GM23338 (cell line): ENCODE measurements around the gene ATP9A. TPM values are rescaled to one million over a fixed set of nuclear protein-coding genes. Genes with fewer than 3 reads are reported as not detected.

Experiments
- ATAC-seq: fragments of 200-7000 bp; cut with Tn5 transposase; 3 replicates; pipeline ENCODE4 v1.9.1; 2020
- DNase-seq: peaks from one replicate; pipeline ENCODE4 v3.0.0-alpha.2; 2015; ENCODE audit warnings: low spot score
- H2AFZ ChIP-seq: fragments of 200-600 bp; sonication (generic); 2 replicates; pipeline ENCODE4 v1.8.0; 2016; ENCODE audit warnings: antibody characterized with exemption, mild to moderate bottlenecking, moderate library complexity
- H3F3A ChIP-seq: fragments of 200-600 bp; sonication (generic); replicated peaks from 2 replicates; pipeline ENCODE4 v1.8.0; 2017; ENCODE audit warnings: antibody characterized with exemption, mixed run types, low read depth
- H3K27ac ChIP-seq: fragments of 200-600 bp; sonication (generic); 2 replicates; pipeline ENCODE4 v1.6.1; 2016; ENCODE audit warnings: low read depth
- H3K27me3 ChIP-seq: fragments of 200-600 bp; sonication (generic); 2 replicates; pipeline ENCODE4 v1.8.0; 2016; ENCODE audit warnings: mild to moderate bottlenecking, mixed run types, moderate library complexity; ENCODE audit not compliant: insufficient read depth
- H3K36me3 ChIP-seq: fragments of 200-600 bp; sonication (generic); 2 replicates; pipeline ENCODE4 v1.8.0; 2016; ENCODE audit warnings: mild to moderate bottlenecking; ENCODE audit not compliant: insufficient read depth
- H3K4me1 ChIP-seq: fragments of 200-600 bp; sonication (generic); 2 replicates; pipeline ENCODE4 v1.8.0; 2016; ENCODE audit warnings: mild to moderate bottlenecking, moderate library complexity; ENCODE audit not compliant: insufficient read depth
- H3K4me2 ChIP-seq: fragments of 200-600 bp; sonication (generic); 2 replicates; pipeline ENCODE4 v1.7.1; 2017; ENCODE audit warnings: mixed run types
- H3K4me3 ChIP-seq: fragments of 200-600 bp; sonication (generic); 2 replicates; pipeline ENCODE4 v1.6.1; 2016; ENCODE audit warnings: mixed run types
- H3K79me2 ChIP-seq: fragments of 200-600 bp; sonication (generic); replicated peaks from 2 replicates; pipeline ENCODE4 v1.8.0; 2017; ENCODE audit warnings: mild to moderate bottlenecking; ENCODE audit not compliant: insufficient read depth
- H3K9me2 ChIP-seq: fragments of 200-600 bp; sonication (generic); 2 replicates; pipeline ENCODE4 v1.8.0; 2017; ENCODE audit not compliant: insufficient read depth
- H4K20me1 ChIP-seq: fragments of 200-600 bp; sonication (generic); replicated peaks from 2 replicates; pipeline ENCODE4 v1.8.0; 2017; ENCODE audit warnings: mild to moderate bottlenecking; ENCODE audit not compliant: insufficient read depth
- H3K27ac Mint-ChIP-seq: 2 replicates; pipeline ENCODE4 v1.8.0; 2020; ENCODE audit warnings: inconsistent platforms, mild to moderate bottlenecking, moderate library complexity, mixed read lengths
- H3K27me3 Mint-ChIP-seq: 3 replicates; pipeline ENCODE4 v1.8.0; 2022; ENCODE audit warnings: low read depth, mild to moderate bottlenecking, moderate library complexity, mixed read lengths, inconsistent platforms; ENCODE audit not compliant: insufficient read depth, poor library complexity
- H3K36me3 Mint-ChIP-seq: 3 replicates; pipeline ENCODE4 v1.8.0; 2021; ENCODE audit warnings: low read depth, mild to moderate bottlenecking, inconsistent platforms, moderate library complexity, mixed read lengths
- H3K4me1 Mint-ChIP-seq: 3 replicates; pipeline ENCODE4 v1.8.0; 2020; ENCODE audit warnings: mild to moderate bottlenecking, inconsistent platforms, mixed read lengths
- H3K4me3 Mint-ChIP-seq: 3 replicates; pipeline ENCODE4 v1.8.0; 2021; ENCODE audit warnings: moderate library complexity, mild to moderate bottlenecking, inconsistent platforms, mixed read lengths
- H3K9me3 Mint-ChIP-seq: 3 replicates; pipeline ENCODE4 v1.8.0; 2020; ENCODE audit warnings: moderate library complexity, mild to moderate bottlenecking, inconsistent platforms, mixed read lengths
- EZH2 ChIP-seq: fragments of 200-600 bp; sonication (generic); IDR thresholded peaks from one replicate; pipeline ENCODE4 v1.8.0; 2017; ENCODE audit warnings: antibody characterized with exemption, mild to moderate bottlenecking, low read depth; ENCODE audit not compliant: unreplicated experiment
- EZH2phosphoT487 ChIP-seq: fragments of 200-600 bp; sonication (generic); IDR thresholded peaks from one replicate; pipeline ENCODE4 v1.8.1; 2018; ENCODE audit warnings: antibody characterized with exemption; ENCODE audit not compliant: unreplicated experiment
- POLR2AphosphoS5 ChIP-seq: IDR thresholded peaks from 2 replicates; pipeline ENCODE4 v1.6.1; 2016; ENCODE audit warnings: antibody characterized with exemption, low read depth
- STAT1 ChIP-seq: IDR thresholded peaks from one replicate; pipeline ENCODE4 v1.6.1; 2016; ENCODE audit warnings: antibody characterized with exemption; ENCODE audit not compliant: unreplicated experiment
- ZNF114 ChIP-seq: fragments of 250-450 bp; sonication (Bioruptor Pico); IDR thresholded peaks from 2 replicates; pipeline ENCODE4 v1.5.0; 2020; ENCODE audit warnings: mild to moderate bottlenecking, moderate library complexity
- ZNF331 ChIP-seq: fragments of 250-450 bp; sonication (Bioruptor Pico); IDR thresholded peaks from 2 replicates; pipeline ENCODE4 v1.5.0; 2020; ENCODE audit warnings: low read depth, mild to moderate bottlenecking, moderate library complexity
- polyA plus RNA-seq: library from polyadenylated mRNA; unstranded; fragments of >200 nt; fragmentation: Nextera tagmentation; extraction: Ambion mirVana; gene quantifications from 2 replicates; pipeline ENCODE4 v1.2.1, GENCODE V29; 2016
- total RNA-seq: library from RNA; depleted of rRNA; stranded (reverse); fragments of >200 nt; shearing (Covaris generic); gene quantifications from 2 replicates; pipeline ENCODE4 v1.2.3, GENCODE V29; 2014
- TF ChIP-seq, protein P1 (sequence below): IDR thresholded peaks from 2 replicates; pipeline ENCODE4 v1.6.1; 2016; ENCODE audit warnings: antibody characterized with exemption
- TF ChIP-seq, protein P2 (sequence below): fragments of 250-450 bp; sonication (Bioruptor Pico); IDR thresholded peaks from 2 replicates; pipeline ENCODE4 v1.5.0; 2020; ENCODE audit warnings: mild to moderate bottlenecking, moderate library complexity

ATP9A gene
- total and polyA plus RNA-seq, 2 experiments from 2014 or later, result 0.94 to 5.9 TPM

DNA sequence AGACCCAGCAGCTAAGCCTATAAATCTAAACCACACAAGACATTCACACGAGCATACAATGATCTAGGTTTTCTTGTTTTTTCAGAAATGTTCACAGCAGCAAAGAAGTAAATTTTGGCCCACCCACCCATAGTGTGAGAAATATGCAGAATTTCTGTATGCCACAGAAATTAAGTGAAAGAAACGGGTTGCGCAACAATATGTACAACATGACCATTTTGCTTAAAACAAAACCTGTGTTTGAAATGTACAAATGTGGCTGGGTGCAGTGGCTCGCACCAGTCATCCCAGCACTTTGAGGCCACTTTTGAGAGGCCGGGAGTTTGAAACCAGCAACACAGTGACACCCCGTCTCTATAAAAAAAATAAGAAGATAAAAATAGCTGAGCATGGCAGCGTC, 24.8 kb upstream of the ATP9A start (continued):
- TF ChIP-seq, protein P1, sequence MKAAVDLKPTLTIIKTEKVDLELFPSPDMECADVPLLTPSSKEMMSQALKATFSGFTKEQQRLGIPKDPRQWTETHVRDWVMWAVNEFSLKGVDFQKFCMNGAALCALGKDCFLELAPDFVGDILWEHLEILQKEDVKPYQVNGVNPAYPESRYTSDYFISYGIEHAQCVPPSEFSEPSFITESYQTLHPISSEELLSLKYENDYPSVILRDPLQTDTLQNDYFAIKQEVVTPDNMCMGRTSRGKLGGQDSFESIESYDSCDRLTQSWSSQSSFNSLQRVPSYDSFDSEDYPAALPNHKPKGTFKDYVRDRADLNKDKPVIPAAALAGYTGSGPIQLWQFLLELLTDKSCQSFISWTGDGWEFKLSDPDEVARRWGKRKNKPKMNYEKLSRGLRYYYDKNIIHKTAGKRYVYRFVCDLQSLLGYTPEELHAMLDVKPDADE, result no peak
- no peak for TF ChIP-seq ZNF331
- no peak for TF ChIP-seq EZH2
- TF ChIP-seq, protein P2, sequence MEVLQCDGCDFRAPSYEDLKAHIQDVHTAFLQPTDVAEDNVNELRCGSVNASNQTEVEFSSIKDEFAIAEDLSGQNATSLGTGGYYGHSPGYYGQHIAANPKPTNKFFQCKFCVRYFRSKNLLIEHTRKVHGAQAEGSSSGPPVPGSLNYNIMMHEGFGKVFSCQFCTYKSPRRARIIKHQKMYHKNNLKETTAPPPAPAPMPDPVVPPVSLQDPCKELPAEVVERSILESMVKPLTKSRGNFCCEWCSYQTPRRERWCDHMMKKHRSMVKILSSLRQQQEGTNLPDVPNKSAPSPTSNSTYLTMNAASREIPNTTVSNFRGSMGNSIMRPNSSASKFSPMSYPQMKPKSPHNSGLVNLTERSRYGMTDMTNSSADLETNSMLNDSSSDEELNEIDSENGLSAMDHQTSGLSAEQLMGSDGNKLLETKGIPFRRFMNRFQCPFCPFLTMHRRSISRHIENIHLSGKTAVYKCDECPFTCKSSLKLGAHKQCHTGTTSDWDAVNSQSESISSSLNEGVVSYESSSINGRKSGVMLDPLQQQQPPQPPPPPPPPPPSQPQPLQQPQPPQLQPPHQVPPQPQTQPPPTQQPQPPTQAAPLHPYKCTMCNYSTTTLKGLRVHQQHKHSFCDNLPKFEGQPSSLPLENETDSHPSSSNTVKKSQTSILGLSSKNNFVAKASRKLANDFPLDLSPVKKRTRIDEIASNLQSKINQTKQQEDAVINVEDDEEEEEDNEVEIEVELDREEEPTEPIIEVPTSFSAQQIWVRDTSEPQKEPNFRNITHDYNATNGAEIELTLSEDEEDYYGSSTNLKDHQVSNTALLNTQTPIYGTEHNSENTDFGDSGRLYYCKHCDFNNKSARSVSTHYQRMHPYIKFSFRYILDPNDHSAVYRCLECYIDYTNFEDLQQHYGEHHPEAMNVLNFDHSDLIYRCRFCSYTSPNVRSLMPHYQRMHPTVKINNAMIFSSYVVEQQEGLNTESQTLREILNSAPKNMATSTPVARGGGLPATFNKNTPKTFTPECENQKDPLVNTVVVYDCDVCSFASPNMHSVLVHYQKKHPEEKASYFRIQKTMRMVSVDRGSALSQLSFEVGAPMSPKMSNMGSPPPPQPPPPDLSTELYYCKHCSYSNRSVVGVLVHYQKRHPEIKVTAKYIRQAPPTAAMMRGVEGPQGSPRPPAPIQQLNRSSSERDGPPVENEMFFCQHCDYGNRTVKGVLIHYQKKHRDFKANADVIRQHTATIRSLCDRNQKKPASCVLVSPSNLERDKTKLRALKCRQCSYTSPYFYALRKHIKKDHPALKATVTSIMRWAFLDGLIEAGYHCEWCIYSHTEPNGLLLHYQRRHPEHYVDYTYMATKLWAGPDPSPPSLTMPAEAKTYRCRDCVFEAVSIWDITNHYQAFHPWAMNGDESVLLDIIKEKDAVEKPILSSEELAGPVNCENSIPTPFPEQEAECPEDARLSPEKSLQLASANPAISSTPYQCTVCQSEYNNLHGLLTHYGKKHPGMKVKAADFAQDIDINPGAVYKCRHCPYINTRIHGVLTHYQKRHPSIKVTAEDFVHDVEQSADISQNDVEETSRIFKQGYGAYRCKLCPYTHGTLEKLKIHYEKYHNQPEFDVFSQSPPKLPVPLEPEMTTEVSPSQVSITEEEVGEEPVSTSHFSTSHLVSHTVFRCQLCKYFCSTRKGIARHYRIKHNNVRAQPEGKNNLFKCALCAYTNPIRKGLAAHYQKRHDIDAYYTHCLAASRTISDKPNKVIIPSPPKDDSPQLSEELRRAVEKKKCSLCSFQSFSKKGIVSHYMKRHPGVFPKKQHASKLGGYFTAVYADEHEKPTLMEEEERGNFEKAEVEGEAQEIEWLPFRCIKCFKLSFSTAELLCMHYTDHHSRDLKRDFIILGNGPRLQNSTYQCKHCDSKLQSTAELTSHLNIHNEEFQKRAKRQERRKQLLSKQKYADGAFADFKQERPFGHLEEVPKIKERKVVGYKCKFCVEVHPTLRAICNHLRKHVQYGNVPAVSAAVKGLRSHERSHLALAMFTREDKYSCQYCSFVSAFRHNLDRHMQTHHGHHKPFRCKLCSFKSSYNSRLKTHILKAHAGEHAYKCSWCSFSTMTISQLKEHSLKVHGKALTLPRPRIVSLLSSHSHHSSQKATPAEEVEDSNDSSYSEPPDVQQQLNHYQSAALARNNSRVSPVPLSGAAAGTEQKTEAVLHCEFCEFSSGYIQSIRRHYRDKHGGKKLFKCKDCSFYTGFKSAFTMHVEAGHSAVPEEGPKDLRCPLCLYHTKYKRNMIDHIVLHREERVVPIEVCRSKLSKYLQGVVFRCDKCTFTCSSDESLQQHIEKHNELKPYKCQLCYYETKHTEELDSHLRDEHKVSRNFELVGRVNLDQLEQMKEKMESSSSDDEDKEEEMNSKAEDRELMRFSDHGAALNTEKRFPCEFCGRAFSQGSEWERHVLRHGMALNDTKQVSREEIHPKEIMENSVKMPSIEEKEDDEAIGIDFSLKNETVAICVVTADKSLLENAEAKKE (CRISPR knock-in tag), result no peak
- TF ChIP-seq ZNF114 (CRISPR knock-in tag), result no peak
- TF ChIP-seq STAT1, result no peak

DNA sequence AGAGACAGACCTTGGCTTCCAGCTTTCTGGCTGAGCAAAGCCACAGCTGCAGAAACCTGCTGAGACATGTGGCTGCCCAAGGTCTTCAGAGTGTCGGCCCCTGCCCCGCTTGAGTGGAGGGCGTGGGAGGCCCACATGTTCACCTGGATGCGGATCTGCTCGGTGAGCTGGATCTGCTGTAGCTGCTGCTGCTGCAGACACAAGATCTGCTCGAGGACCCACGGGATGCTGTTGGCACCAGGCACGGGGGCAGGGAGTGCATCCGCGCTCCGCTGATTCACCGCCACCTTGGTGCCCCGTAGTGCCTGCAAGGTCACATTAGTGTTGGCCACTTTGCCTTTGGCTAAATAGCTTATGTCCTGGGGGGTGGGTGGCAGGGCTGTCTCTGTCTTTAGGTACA, 23.4 kb upstream of the ATP9A start:
- no peak overlapping the region for H3K4me3 Mint-ChIP-seq
- TF ChIP-seq POLR2AphosphoS5 (0 out of 2 replicates have a peak, but pooled peaks have one; percentile 3), EZH2phosphoT487 (no peak)
- DNase-seq, result no peak
- peaks cover 89% of the 10 kb centered on the region for H3K36me3 Mint-ChIP-seq
- H2AFZ ChIP-seq, result no peak overlapping the region
- H3K79me2 ChIP-seq, result peaks cover 100% of the 10 kb centered on the region
- H3F3A ChIP-seq, result peaks cover 26% of the 10 kb centered on the region
- H3K4me3 ChIP-seq, result no peak overlapping the region
- H3K27me3 ChIP-seq, result no peaks in the 10 kb centered on the region
- no peaks in the 10 kb centered on the region for H3K9me2 ChIP-seq
- no peak overlapping the region for H3K27ac Mint-ChIP-seq
- H3K4me2 ChIP-seq, result no peak overlapping the region
- H3K4me1 ChIP-seq, result peaks cover 27% of the 10 kb centered on the region
- H3K27ac ChIP-seq, result no peak overlapping the region
- no peak for ATAC-seq
- H3K4me1 Mint-ChIP-seq, result peaks cover 36% of the 10 kb centered on the region
- H3K27me3 Mint-ChIP-seq, result peaks cover 20% of the 10 kb centered on the region
- H3K9me3 Mint-ChIP-seq, result no peaks in the 10 kb centered on the region
- H4K20me1 ChIP-seq, result peaks cover 78% of the 10 kb centered on the region
- peaks cover 50% of the 10 kb centered on the region for H3K36me3 ChIP-seq
